HG03159 (cell line): ENCODE results near the gene ZCCHC4.
"Not testable (repeated sequence)": the region's sequence is repeated elsewhere in the genome, so short reads cannot be mapped to it uniquely, and the experiment has no call there.

Experiments
- ATAC-seq: cut with Tn5 transposase; IDR thresholded peaks from one replicate; pipeline ENCODE4 v1.9.1; 2021; ENCODE audit warnings: mild to moderate bottlenecking, moderate library complexity; ENCODE audit not compliant: unreplicated experiment

The ZCCHC4 gene

DNA sequence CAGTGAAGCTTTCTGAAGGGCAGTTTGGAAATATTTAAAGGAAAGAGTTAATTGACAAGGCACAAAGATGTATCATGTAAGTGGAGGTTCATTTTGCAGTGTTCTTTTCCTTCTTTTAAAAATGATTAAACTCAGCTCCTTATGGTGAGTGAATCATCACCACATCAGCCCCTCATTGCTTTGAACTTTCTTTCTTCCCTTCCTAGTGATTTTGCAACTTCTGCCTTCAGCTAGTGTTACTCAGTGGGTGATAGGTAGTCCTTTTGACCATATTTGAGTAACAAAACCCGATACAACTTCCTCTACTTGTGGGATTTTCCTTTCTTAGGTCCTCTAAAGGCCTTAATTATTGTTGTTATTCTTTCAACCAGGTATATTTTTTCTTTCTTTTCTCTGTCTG lies 8.2 kb downstream of the ZCCHC4 start:
- ATAC-seq, result no peak

- ATAC-seq, result no peak
Observed at GRCh38 chr4:25321703-25322102, 9.1 kb downstream of the ZCCHC4 start.

GRCh38 chr4:25328463-25328862 lies 15.9 kb downstream of the ZCCHC4 start:
- not testable (repeated sequence) for ATAC-seq

GRCh38 chr4:25330335-25330734 lies 17.8 kb downstream of the ZCCHC4 start:
- ATAC-seq, result no peak

GRCh38 chr4:25330905-25331808 lies 18.6 kb downstream of the ZCCHC4 start:
- peak; percentile 88 for ATAC-seq

GRCh38 chr4:25343671-25344070 lies 31.1 kb downstream of the ZCCHC4 start:
- ATAC-seq, result no peak

GRCh38 chr4:25345744-25346143 lies 33.2 kb downstream of the ZCCHC4 start:
- no peak for ATAC-seq

DNA sequence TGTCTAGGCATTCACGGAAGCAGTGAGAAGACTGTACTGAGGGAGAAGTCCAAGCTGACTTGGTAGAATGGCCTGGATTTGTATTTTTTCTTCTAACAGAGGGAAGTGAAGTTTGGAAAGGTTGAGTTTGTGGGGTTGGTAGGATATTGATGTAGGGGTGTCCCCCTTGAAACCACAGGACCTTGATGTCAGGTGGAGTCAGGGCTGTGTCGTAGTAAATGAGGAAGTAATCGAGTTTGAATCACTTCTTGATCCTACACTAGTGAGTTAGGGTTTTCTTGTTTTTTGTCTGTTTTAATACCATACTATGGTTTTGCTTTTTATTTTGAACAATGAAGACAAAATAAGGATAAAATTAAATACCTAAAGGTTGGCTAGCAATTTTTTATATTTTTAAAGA lies 34.3 kb downstream of the ZCCHC4 start:
- ATAC-seq, result peak; percentile 79

DNA sequence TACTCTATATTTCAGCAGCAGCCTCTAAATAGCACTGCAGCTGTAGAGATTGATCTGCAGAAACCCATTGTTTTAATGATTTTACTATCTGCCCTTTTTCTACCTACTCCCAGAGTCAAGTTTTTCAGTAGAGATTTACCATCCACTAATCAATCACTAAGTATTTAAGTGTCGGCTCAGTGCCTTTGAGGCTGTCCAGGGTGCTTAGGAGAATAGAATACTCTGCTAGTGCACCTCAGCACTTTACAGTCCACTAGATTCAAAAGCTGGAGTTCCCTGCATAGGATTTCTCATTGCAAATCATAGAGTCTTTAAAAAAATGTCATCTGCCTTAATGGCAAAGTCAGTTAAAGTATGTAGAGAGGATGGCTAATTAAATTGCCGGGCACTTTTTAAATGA lies 34.9 kb downstream of the ZCCHC4 start:
- ATAC-seq, result no peak

GRCh38 chr4:25347971-25348370 lies 35.4 kb downstream of the ZCCHC4 start:
- ATAC-seq, result no peak

- ATAC-seq, result no peak
Observed at GRCh38 chr4:25350561-25350960, 38.0 kb downstream of the ZCCHC4 start.

GRCh38 chr4:25351777-25352416 lies 39.3 kb downstream of the ZCCHC4 start:
- no peak for ATAC-seq

DNA sequence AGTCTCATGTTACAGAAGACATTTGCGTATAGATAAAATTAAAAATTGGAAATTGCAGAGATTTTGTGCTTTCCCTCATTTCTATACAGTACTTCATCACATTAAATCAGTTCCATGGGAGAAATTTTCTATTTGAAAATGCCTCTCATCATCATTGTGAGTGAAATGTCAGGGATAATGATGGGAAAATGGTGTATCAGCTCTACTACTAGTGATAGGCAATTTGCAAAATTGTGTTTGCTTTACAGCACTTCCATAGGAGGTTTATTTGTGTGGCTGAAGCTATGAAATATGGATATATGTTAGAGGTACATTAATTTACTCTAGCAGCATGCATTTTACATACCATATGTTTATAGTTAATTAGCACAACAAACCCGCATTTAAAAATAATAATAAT lies 43.5 kb downstream of the ZCCHC4 start:
- no peak for ATAC-seq

GRCh38 chr4:25358515-25359275 lies 46.1 kb downstream of the ZCCHC4 start:
- no peak for ATAC-seq

- ATAC-seq, result no peak
Observed at GRCh38 chr4:25361253-25361652, 48.7 kb downstream of the ZCCHC4 start.

DNA sequence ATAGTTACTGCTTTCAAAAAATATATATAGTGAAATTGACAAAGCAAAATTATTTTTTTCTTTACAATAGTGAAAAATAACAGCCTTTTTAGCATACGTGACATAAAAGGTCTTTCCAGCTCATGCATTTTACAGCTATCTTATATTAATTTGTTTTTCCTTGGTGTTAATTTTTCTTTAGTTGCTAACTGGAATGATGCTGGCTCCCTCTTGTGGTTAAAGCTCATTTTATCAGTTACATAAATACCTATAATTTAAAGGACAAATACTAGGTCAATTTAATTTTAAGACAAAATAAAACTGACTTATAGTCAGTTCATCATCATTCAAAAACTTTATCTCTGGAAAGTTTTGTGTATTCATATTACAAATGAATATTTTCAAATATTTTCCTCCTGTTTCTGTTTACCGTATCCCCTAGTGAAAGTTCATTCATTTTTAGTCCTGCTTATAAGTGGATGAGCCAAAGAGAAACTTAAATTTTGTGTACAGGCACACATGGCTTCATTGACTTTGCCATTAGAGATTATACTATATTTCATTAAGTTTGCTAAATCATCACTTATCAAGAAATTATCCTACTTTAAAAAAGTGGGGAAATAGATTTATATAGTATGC lies 54.5 kb downstream of the ZCCHC4 start:
- ATAC-seq, result no peak

GRCh38 chr4:25367877-25368276 lies 55.3 kb downstream of the ZCCHC4 start:
- no peak for ATAC-seq

DNA sequence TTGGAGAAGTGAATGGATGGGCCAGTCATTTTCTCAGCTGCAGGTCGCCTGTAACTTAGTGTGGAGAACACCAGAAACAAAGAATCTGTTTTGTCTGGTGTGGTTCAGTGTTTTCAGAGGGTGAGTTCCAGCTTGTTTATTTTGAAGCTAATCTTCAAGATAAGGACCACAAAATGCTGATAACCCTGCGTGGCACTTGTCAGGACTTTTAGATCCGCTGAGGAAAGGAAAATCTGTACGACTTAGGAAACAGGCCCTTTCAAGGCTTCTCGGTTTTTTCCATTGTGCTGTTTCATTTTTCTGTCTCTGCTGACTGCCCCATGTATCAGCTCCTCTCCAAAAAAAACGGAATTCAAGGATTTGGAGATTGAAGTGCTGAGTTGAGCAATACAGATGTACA lies 55.7 kb downstream of the ZCCHC4 start:
- no peak for ATAC-seq

- no peak for ATAC-seq
Observed at GRCh38 chr4:25370242-25370641, 57.7 kb downstream of the ZCCHC4 start.

- ATAC-seq, result not testable (repeated sequence)
Observed at GRCh38 chr4:25372549-25372948, 60.0 kb downstream of the ZCCHC4 start.
